Brain microvascular endothelial cell (primary cell): ENCODE measurements around the gene APPBP2.
"Not testable (repeated sequence)": the region's sequence is repeated elsewhere in the genome, so short reads cannot be mapped to it uniquely, and the experiment has no call there.

Experiments used
- DNase-seq: peaks from one replicate; pipeline ENCODE4 v3.0.0-alpha.2; 2020
- H3K27ac ChIP-seq: fragments of 250-450 bp; sonication (Bioruptor Pico); 2 replicates; pipeline ENCODE4 v1.5.1; 2020; ENCODE audit warnings: mild to moderate bottlenecking, moderate library complexity
- H3K27me3 ChIP-seq: fragments of 250-450 bp; sonication (Bioruptor Pico); replicated peaks from 2 replicates; pipeline ENCODE4 v1.5.1; 2020; ENCODE audit warnings: mild to moderate bottlenecking
- H3K36me3 ChIP-seq: fragments of 250-450 bp; sonication (Bioruptor Pico); replicated peaks from 2 replicates; pipeline ENCODE4 v1.5.1; 2020; ENCODE audit warnings: mild to moderate bottlenecking
- H3K4me3 ChIP-seq: 2 replicates; pipeline ENCODE4 v1.5.1; 2011; ENCODE audit warnings: low read depth, mild to moderate bottlenecking, control low read depth, low read length, moderate library complexity
- in situ Hi-C: cut with HindIII; loops from 2 replicates; pipeline ENCODE4 v1.10.0; 2017; ENCODE audit warnings: low sequenced_read_pairs, low pct_ligation_motif_present
- TF ChIP-seq, protein P1 (sequence below): IDR thresholded peaks from 2 replicates; pipeline ENCODE4 v1.5.1; 2011; ENCODE audit warnings: low read depth, mild to moderate bottlenecking, moderate library complexity, low read length, control low read depth, inconsistent platforms; ENCODE audit errors: missing control alignments

APPBP2 gene

GRCh38 chr17:60496041-60496440, 30.0 kb downstream of the APPBP2 start:
- in situ Hi-C loops: no loop called here
- TF ChIP-seq, protein P1, sequence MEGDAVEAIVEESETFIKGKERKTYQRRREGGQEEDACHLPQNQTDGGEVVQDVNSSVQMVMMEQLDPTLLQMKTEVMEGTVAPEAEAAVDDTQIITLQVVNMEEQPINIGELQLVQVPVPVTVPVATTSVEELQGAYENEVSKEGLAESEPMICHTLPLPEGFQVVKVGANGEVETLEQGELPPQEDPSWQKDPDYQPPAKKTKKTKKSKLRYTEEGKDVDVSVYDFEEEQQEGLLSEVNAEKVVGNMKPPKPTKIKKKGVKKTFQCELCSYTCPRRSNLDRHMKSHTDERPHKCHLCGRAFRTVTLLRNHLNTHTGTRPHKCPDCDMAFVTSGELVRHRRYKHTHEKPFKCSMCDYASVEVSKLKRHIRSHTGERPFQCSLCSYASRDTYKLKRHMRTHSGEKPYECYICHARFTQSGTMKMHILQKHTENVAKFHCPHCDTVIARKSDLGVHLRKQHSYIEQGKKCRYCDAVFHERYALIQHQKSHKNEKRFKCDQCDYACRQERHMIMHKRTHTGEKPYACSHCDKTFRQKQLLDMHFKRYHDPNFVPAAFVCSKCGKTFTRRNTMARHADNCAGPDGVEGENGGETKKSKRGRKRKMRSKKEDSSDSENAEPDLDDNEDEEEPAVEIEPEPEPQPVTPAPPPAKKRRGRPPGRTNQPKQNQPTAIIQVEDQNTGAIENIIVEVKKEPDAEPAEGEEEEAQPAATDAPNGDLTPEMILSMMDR: no peak
- H3K4me3 ChIP-seq: no peak overlapping the region
- peaks cover 39% of the 10 kb centered on the region for H3K36me3 ChIP-seq
- DNase-seq: no peak
- H3K27me3 ChIP-seq: no peaks in the 10 kb centered on the region
- no peak overlapping the region for H3K27ac ChIP-seq

DNA sequence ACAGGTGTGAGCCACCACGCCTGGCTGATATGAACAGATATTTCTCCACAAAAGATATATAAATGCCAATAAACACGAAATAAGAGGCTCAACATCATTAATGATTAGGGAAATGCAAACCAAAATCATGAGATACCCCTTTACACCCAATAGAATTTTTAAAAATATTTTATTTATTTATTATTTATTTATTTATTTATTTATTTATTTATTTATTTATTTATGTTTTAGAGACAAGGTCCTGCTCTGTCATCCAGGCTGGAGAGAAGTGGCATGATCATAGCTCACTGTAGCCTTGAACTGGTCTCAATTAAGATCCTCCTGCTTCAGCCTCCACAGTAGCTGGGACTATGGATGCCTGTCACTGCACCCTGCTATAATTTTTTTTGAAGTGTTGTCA, 30.8 kb downstream of the APPBP2 start:
- Histone ChIP-seq H3K36me3 (peaks cover 46% of the 10 kb centered on the region), H3K27ac (no peak overlapping the region), H3K4me3 (no peak overlapping the region), H3K27me3 (no peaks in the 10 kb centered on the region)
- in situ Hi-C loops: no loop called here
- no peak for DNase-seq
- TF ChIP-seq, protein P1: no peak

GRCh38 chr17:60493847-60494321, 32.2 kb downstream of the APPBP2 start:
- peaks cover 47% of the 10 kb centered on the region for H3K36me3 ChIP-seq
- in situ Hi-C loops: no loop called here
- TF ChIP-seq, protein P1: no peak
- H3K27ac ChIP-seq: peak overlapping the region; percentile 4
- peak; percentile 6 for DNase-seq
- no peak overlapping the region for H3K4me3 ChIP-seq
- H3K27me3 ChIP-seq: no peaks in the 10 kb centered on the region

GRCh38 chr17:60491771-60492170, 34.3 kb downstream of the APPBP2 start:
- in situ Hi-C loops: no loop called here

DNA sequence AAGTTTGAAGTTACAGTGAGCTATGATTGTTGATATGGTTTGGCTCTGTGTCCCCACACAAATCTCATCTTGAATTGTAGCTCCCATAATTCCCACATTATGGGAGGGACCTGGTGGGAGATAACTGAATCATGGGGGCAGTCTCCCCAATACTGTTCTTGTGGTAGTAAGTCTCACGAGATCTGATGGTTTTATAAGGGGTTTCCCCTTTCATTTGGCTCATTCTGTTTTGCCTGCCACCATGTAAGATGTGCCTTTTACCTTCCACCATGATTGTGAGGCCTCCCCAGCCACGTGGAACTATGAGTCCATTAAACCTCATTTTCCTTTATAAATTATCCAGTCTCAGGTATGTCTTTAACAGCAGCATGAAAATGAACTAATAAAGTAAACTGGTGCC, 35.4 kb downstream of the APPBP2 start:
- peaks cover 48% of the 10 kb centered on the region for H3K36me3 ChIP-seq
- H3K27ac ChIP-seq, H3K4me3 ChIP-seq, in situ Hi-C loops, H3K27me3 ChIP-seq, DNase-seq: not testable (repeated sequence)

More at GRCh38 chr17:60491771-60492170, 34.3 kb downstream of the APPBP2 start:
- Histone ChIP-seq H3K27ac (no peak overlapping the region), H3K27me3 (no peaks in the 10 kb centered on the region), H3K36me3 (peaks cover 51% of the 10 kb centered on the region), H3K4me3 (no peak overlapping the region)
- DNase-seq: no peak
- TF ChIP-seq, protein P1: no peak

DNA sequence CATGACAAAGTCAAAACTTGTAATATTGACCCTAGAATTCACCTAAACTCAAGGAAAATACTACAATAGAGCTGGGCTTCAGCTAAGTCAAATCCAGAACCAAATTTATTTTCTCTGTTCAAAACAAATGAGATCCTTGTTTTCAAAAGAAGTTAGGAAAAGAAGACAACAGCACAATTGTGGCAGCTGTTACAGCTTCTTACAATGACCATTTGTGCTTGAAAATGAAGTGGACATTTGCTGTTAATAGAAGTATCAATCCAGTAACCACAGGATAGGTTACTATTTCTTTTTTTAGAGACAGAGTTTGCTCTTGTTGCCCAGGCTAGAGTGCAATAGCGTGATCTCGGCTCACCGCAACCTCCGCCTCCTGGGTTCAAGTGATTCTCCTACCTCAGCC, 44.4 kb downstream of the APPBP2 start:
- H3K36me3 ChIP-seq: peaks cover 5% of the 10 kb centered on the region
- TF ChIP-seq, protein P1: no peak
- no peak overlapping the region for H3K27ac ChIP-seq
- H3K27me3 ChIP-seq: no peaks in the 10 kb centered on the region
- in situ Hi-C loops: no loop called here
- no peak overlapping the region for H3K4me3 ChIP-seq
- DNase-seq: no peak
